Esophagus (tissue), 2 donors: ENCODE data around the gene EEF1AKMT3. TPM values are rescaled to one million over a fixed set of nuclear protein-coding genes. Genes with fewer than 3 reads are reported as not detected.
"Not testable (repeated sequence)": the region's sequence is repeated elsewhere in the genome, so short reads cannot be mapped to it uniquely, and the experiment has no call there.

Experiments used
- H3K27ac ChIP-seq, 2 donors: one replicate each; pipeline ENCODE4 v1.5.1; 2013; ENCODE audit warnings: low read depth in 2 of 2, mild to moderate bottlenecking in 2 of 2, inconsistent platforms in 1 of 2, low read length in 1 of 2, moderate library complexity in 1 of 2
- H3K27me3 ChIP-seq, 2 donors: one replicate each; pipeline ENCODE4 v1.6.1; 2013; ENCODE audit warnings: low read length in 2 of 2, control low read depth in 1 of 2, mild to moderate bottlenecking in 1 of 2; ENCODE audit not compliant: insufficient read depth in 2 of 2, control insufficient read depth in 1 of 2
- H3K36me3 ChIP-seq, 2 donors: one replicate each; pipeline ENCODE4 v1.6.1; 2013; ENCODE audit warnings: low read length in 1 of 2; ENCODE audit not compliant: control insufficient read depth in 2 of 2, insufficient read depth in 2 of 2
- H3K4me1 ChIP-seq, 2 donors: one replicate each; pipeline ENCODE4 v1.6.1; 2013; ENCODE audit warnings: low read length in 1 of 2; ENCODE audit not compliant: control insufficient read depth in 2 of 2, insufficient read depth in 2 of 2
- H3K4me3 ChIP-seq, 2 donors: one replicate each; pipeline ENCODE4 v1.5.1; 2013; ENCODE audit warnings: low read length in 2 of 2, mild to moderate bottlenecking in 2 of 2, low read depth in 1 of 2, moderate library complexity in 1 of 2
- H3K9me3 ChIP-seq, 2 donors: one replicate each; pipeline ENCODE4 v1.6.1; 2013; ENCODE audit warnings: mild to moderate bottlenecking in 2 of 2, low read depth in 1 of 2, low read length in 1 of 2, moderate library complexity in 1 of 2; ENCODE audit not compliant: control insufficient read depth in 2 of 2, insufficient read depth in 1 of 2
- WGBS, 2 donors: extraction: QIAGEN DNeasy Blood & Tissue Kit; methylation state at CpG; one replicate each; pipeline ENCODE4 v1.1.7; 2013; 5-methylcytosine and 5-hydroxymethylcytosine counted together
- polyA plus RNA-seq, 2 donors: library from polyadenylated mRNA; stranded (reverse); fragments of 200-250 nt; gene quantifications; one replicate each; pipeline ENCODE4 v1.2.3, GENCODE V29; 2013
- donor health status: healthy with polysubstance abuse.
- donor health status: Bipolar disorder and iron deficiency.

Gene EEF1AKMT3
- polyA plus RNA-seq, 2 donors: 1.1 to 2.4 TPM

GRCh38 chr12:57820119-57820518 lies 47.7 kb downstream of the EEF1AKMT3 start:
- not testable (repeated sequence) for H3K9me3 ChIP-seq, H3K4me1 ChIP-seq, H3K27me3 ChIP-seq, H3K4me3 ChIP-seq, H3K27ac ChIP-seq
- peaks cover 25 to 34% of the 10 kb centered on the region in 2 donors for H3K36me3 ChIP-seq
- 63 to 69% methylated on average over 8 of the region's 8 CpGs for WGBS, 2 donors

- H3K36me3 ChIP-seq: peaks cover 29 to 39% of the 10 kb centered on the region in 2 donors
- not testable (repeated sequence) for H3K27ac ChIP-seq, H3K9me3 ChIP-seq, H3K27me3 ChIP-seq, H3K4me3 ChIP-seq, H3K4me1 ChIP-seq
- WGBS, 2 donors: 66 to 73% methylated on average over 5 of the region's 5 CpGs
Observed at GRCh38 chr12:57821015-57821414, 48.6 kb downstream of the EEF1AKMT3 start.

GRCh38 chr12:57821474-57822214 lies 49.2 kb downstream of the EEF1AKMT3 start:
- no peaks in the 10 kb centered on the region for H3K27me3 ChIP-seq
- H3K4me1 ChIP-seq: peaks cover 3 to 5% of the 10 kb centered on the region in 2 donors
- no peaks in the 10 kb centered on the region for H3K9me3 ChIP-seq
- H3K4me3 ChIP-seq: no peak overlapping the region
- no peak overlapping the region for H3K27ac ChIP-seq
- peaks cover 35 to 46% of the 10 kb centered on the region in 2 donors for H3K36me3 ChIP-seq
- WGBS, 2 donors: 77 to 78% methylated on average over 10 of the region's 10 CpGs

GRCh38 chr12:57822392-57823130 lies 50.1 kb downstream of the EEF1AKMT3 start:
- 76 to 82% methylated on average over 10 of the region's 10 CpGs for WGBS, 2 donors
- peaks cover under 1 to 5% of the 10 kb centered on the region in 2 donors for H3K4me1 ChIP-seq

GRCh38 chr12:57823131-57823907 lies 50.9 kb downstream of the EEF1AKMT3 start:
- Histone ChIP-seq H3K27ac (no peak overlapping the region), H3K36me3 (peaks cover 44 to 59% of the 10 kb centered on the region in 2 donors), H3K27me3 (no peaks in the 10 kb centered on the region), H3K4me1 (peaks cover 0 to 5% of the 10 kb centered on the region in 2 donors), H3K9me3 (no peaks in the 10 kb centered on the region), H3K4me3 (no peak overlapping the region)
- WGBS, 2 donors: 79 to 85% methylated on average over 17 of the region's 17 CpGs

More at GRCh38 chr12:57822392-57823130, 50.1 kb downstream of the EEF1AKMT3 start:
- H3K9me3 ChIP-seq: no peaks in the 10 kb centered on the region
- H3K4me3 ChIP-seq: no peak overlapping the region
- H3K27me3 ChIP-seq: no peaks in the 10 kb centered on the region
- H3K36me3 ChIP-seq: peaks cover 44 to 55% of the 10 kb centered on the region in 2 donors
- H3K27ac ChIP-seq: no peak overlapping the region

- no peak overlapping the region for H3K27ac ChIP-seq
- H3K27me3 ChIP-seq: no peaks in the 10 kb centered on the region
- H3K36me3 ChIP-seq: peaks cover 45 to 61% of the 10 kb centered on the region in 2 donors
- peaks cover 0 to 5% of the 10 kb centered on the region in 2 donors for H3K4me1 ChIP-seq
- no peak overlapping the region for H3K4me3 ChIP-seq
- H3K9me3 ChIP-seq: no peaks in the 10 kb centered on the region
- WGBS, 2 donors: 88 to 89% methylated on average over 18 of the region's 18 CpGs
Observed at GRCh38 chr12:57823908-57824640, 51.7 kb downstream of the EEF1AKMT3 start.

- Histone ChIP-seq H3K4me1 (peaks cover 2 to 5% of the 10 kb centered on the region in 2 donors), H3K36me3 (peaks cover 46 to 62% of the 10 kb centered on the region in 2 donors), H3K27ac (no peak overlapping the region)
Observed at GRCh38 chr12:57825451-57825850, 53.0 kb downstream of the EEF1AKMT3 start.

GRCh38 chr12:57826400-57826799 lies 54.0 kb downstream of the EEF1AKMT3 start:
- peaks cover 2 to 5% of the 10 kb centered on the region in 2 donors for H3K4me1 ChIP-seq
- WGBS, 2 donors: 74 to 79% methylated on average over 2 of the region's 2 CpGs

More at GRCh38 chr12:57825451-57825850, 53.0 kb downstream of the EEF1AKMT3 start:
- no peak overlapping the region for H3K4me3 ChIP-seq
- H3K27me3 ChIP-seq: no peaks in the 10 kb centered on the region
- H3K9me3 ChIP-seq: no peaks in the 10 kb centered on the region
- 90 to 95% methylated on average over 2 of the region's 2 CpGs for WGBS, 2 donors

GRCh38 chr12:57826966-57827365 lies 54.6 kb downstream of the EEF1AKMT3 start:
- H3K4me3 ChIP-seq: no peak overlapping the region
- peaks cover 2 to 5% of the 10 kb centered on the region in 2 donors for H3K4me1 ChIP-seq
- peaks cover 46 to 58% of the 10 kb centered on the region in 2 donors for H3K36me3 ChIP-seq
- H3K27ac ChIP-seq: peak overlapping the region in 1 of 2 donors; percentile 3
- H3K27me3 ChIP-seq: no peaks in the 10 kb centered on the region
- no peaks in the 10 kb centered on the region for H3K9me3 ChIP-seq
- 79 to 83% methylated on average over 1 of the region's 1 CpG for WGBS, 2 donors

More at GRCh38 chr12:57826400-57826799, 54.0 kb downstream of the EEF1AKMT3 start:
- no peaks in the 10 kb centered on the region for H3K9me3 ChIP-seq
- peaks cover 46 to 59% of the 10 kb centered on the region in 2 donors for H3K36me3 ChIP-seq
- no peak overlapping the region for H3K27ac ChIP-seq
- no peak overlapping the region for H3K4me3 ChIP-seq
- H3K27me3 ChIP-seq: no peaks in the 10 kb centered on the region
